Measurements from ENCODE around the gene STAP2.

DNA sequence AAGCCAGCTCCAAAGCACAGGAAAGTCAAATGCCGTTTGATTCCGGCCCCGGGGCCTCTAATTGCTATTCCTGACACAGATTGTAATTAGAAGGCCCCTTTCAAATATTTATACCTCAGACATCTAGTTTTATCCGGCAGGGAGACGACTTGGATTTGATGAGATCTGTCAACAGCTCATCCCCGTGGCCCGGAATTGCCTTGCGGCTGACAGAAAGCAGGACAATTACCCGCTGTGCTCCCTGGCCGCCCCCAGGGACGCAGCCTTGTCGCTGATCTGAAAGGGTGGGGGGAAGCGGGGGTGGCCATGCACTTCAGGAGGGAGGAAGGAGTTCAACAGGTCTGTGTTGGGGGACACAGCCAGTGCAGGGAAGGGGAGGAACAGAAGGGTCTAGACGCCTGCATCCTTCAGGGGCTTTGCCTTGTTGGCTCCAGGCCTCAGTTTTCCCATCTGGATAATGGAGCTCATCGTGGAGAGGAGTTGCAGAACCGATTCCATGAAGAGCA is 61.4 kb downstream of the STAP2 start:
- TF ChIP-seq EZH2 (IDR thresholded peaks at IDR 0.05), result no peak
- TF ChIP-seq, protein P1, sequence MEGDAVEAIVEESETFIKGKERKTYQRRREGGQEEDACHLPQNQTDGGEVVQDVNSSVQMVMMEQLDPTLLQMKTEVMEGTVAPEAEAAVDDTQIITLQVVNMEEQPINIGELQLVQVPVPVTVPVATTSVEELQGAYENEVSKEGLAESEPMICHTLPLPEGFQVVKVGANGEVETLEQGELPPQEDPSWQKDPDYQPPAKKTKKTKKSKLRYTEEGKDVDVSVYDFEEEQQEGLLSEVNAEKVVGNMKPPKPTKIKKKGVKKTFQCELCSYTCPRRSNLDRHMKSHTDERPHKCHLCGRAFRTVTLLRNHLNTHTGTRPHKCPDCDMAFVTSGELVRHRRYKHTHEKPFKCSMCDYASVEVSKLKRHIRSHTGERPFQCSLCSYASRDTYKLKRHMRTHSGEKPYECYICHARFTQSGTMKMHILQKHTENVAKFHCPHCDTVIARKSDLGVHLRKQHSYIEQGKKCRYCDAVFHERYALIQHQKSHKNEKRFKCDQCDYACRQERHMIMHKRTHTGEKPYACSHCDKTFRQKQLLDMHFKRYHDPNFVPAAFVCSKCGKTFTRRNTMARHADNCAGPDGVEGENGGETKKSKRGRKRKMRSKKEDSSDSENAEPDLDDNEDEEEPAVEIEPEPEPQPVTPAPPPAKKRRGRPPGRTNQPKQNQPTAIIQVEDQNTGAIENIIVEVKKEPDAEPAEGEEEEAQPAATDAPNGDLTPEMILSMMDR (IDR thresholded peaks at IDR 0.05), result no peak

Data from neural progenitor cell (in vitro differentiated cells).